Stimulated activated CD4-positive, alpha-beta T cell treated with anti-CD3 and anti-CD28 coated beads, Interleukin-12 subunit alpha, Interleukin-12 subunit beta, amount 100 ng/mL, for 4 hours (primary cell): ENCODE data around the gene BCCIP.

Source experiments
- DNase-seq: peaks from one replicate; pipeline ENCODE4 v3.0.0-alpha.2; 2020

The BCCIP gene

DNA sequence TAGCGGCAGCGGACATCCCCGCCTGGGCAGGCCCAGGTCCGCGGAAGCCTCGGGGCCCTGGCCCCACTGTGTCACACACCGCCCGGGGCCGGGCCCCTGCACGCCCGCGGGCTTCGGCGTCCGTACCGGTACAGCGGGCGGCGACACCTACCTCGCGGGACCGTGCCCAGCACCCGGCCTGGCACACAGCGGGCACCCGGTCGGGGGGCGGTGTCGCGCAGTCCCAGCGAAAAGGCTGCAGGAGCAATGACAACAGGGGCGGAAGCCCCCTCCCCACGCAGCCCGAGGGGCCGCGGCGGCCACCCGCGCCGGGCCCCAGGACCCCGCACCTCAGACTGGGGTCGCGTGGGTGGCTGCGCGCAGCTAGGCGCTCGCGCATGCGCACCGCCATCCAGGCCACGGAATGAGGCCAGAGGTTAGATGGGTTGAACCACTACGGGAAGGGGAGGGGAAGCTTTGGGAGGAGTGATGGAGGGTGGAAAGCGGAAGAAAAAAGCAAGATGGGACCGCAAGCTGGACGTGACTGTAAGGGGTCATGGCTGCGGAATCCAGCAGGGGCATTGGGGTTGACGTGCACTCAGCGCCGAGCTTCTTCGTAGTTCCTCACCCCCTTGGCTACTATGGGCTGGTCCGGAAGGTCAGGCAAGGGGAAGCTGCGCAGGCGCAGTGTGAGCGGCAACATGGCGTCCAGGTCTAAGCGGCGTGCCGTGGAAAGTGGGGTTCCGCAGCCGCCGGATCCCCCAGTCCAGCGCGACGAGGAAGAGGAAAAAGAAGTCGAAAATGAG is at the start of gene BCCIP, which contains the start of gene UROS:
TSS of gene BCCIP (plus strand) at position 669 of the 785 bp plus-strand sequence. CDS start at position 681, 12 bp downstream.
TSS of gene UROS (minus strand) at position 381 of the 785 bp plus-strand sequence. CDS start 6,759 bp downstream, outside the sequence.
- peak; percentile 88 for DNase-seq

DNA sequence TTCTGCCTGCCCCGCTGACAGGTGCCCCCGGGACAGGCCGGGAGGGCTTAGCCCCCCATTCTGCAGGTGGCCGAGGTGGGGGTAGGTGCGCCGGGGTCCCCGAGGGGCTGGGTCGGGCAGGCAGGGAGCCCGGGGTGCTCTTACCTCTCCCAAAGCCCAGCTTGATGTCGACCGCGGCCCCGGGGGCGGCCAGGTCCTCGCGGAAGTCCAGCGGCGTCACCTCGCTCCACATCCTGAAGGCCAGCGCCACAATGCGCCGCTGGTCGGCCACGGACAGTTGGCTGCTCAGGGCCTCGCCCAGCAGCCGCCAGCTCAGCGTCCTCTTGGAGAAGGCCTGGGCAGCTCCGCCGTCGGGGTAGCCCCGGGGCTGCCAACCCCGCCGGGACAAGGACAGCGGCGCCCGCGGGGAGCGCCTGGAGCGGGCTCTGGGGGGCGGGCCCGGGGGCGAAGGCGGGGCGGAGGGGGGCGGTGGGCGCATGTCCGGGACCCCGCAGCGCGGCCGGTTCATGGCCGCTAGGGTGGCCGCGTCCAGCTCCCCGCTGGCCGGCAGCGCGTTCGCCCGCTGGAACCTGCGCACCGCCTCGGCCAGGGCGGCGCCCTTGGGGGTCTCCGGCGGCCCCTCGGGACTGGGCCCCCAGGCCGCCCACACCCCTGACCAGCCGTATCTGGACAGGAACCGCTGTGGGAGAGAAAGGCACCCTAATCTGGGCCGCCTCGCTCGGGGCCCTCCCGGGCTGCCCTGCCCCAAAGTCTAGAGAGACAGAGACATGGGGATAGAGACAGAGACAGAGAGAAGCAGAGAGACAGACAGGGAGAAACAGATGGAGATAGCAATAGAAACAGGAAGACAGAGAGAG is 49.4 kb upstream of the BCCIP start:
- no peak for DNase-seq

DNA sequence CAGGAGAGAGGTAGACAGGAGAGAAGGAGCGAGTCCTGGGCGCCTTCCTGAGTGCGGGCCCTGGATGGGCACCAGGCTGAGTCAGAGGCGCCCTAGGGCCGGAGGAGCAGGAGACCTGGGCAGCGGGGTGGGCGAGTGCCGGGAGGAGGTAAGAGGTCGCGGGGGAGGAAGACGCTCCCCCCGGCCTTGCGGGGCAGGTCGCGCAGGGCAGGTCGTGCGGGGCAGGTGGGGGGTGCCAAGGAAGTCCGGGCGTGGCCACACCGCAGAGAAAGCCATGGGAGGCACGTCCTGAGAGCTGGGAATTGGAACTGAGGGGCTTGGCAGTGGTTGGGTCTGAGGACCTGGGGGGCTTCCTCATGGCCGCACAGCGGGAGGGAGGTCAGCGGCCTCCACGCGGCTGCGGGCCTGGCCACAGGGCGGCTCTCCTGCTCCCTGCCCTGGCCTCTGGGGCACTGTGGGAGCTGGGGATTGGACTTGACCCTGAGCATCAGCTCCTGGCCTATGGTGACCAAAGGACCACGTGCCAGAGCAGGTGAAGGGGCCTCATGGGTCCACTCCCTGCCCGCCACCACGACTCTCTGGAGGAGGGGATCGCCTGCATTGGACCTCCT is 48.7 kb upstream of the BCCIP start:
- no peak for DNase-seq

DNA sequence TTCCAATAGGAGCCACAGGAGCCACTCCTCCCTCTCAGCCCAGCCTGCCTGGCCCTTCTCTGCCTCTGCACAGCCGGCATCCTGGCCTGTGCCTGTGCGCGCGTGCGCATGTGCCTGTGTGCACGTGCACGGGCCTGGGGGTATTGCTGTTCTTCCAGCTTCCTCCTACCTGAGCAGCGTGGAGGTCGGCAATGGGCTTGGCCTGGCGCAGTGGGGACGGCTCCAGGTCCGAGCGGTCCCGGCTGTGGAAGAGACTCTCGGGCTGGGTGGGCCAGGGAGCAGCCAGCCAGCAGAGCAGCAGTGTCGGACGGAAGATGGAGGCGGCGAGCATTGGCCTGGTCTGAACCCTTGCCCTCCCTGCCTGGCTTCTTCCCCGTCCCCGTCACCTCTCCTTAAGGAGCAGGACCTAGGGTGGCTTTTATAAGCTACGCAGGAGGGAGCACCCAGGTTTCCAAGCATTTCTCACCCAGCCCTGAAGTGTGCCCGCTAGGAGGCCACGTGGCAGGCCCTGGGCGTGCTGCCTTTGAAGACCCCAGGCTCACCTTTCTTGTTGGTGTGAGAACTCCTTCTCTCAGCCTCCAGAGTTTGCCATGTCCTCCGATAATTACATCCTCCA is 47.7 kb upstream of the BCCIP start, which contains the start of gene MMP21:
TSS of gene MMP21 (minus strand) at position 331 of the 616 bp plus-strand sequence. CDS start at position 331, 0 bp downstream.
- DNase-seq = no peak

DNA sequence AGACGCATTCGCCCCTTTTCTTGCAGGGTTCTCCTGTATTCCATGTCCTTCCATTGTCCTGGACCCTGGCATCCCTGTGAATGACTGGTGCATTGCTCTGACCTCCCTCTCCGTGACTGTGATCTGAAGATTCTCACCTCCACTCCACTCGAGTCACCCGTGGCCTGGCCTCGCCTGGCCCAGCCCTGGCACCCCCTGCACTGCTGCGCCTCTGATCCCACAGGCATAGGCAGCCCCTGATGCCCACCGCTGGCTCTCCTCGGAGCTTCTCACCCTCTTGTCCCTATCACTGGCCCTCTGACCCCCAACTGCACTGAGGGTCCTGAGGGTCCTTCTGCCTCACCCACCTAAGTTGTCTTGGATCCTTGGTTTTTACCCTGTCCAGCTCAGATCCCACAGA is 45.5 kb upstream of the BCCIP start:
- no peak for DNase-seq

DNA sequence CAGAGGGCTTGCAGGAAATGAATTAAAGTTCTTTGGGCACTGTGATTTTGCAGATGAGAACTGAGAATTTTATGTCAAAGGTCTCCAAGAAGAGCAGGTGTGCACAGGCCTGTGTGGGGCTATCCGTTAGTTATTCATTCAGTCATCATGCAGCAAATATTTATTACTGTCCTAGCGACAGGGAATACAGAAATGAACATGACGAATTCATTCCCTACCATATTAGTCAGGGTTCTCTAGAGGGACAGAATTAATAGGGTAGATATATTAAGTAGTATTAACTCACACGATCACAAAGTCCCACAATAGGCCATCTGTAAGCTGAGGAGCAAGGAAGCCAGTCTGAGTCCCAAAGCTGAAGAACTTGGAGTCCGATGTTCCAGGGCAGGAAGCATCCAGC is 44.8 kb upstream of the BCCIP start:
- no peak for DNase-seq

DNA sequence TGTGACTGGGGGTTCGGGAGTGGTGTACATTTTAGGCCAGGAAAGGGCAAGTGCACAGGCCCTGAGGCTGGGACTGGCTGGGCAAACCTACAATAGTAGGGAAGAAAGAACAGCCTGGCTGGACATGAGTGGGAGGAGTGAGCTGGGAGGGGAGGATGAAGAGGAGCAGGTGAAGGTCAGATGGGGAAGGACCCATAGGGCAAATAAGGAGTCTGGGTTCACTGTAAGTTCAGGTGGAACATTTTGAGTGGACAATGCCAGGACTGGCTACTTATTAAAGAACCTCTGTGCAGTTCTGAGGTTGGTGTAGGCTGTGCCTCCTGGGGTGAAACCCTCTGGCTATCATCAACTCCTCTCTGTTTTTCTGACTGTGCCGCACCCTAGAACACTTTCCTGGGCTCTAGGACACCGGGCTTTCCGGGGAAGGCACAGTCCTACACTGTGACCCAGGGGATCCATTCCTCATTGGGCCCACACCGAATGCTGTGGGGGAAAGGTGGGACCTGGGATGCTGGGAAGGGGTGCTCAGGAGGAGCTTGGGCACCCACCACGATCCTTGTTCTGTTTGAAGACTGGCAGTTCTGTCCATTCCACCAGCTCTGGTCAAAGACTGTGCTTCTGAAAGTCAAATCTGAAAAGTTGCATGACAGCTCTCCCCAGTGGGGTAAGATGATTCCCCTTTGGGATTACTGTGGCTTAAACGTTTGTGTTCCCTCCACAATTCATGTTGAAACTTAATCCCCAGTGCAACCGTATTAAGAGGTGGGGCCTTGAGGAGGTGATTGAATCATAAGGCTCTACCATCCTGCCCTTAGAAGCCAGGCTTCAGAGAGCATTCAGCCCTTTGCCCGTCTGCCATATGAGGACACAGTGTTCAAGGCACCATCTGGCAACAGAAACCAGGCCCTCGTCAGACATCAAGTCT is 43.7 kb upstream of the BCCIP start:
- DNase-seq = no peak

DNA sequence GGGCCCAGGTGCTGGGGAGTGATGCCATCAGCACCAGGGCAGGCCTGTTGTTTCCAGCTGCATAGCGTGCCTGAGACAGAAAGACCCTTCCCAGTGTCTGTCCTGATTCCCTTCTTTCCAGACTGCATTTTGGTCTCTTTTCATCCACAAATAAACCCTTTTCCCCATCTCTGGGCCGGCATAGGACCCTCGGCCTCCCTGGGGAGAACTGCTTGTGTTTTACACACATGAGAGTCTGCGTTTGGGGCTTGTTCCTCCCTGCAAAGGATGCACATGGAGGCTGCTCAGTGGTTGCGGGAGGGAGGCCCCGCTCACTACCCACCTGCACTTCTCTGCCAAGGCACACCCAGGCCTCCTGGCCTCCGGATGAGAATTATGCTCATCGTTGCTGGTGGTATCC is 42.0 kb upstream of the BCCIP start:
- no peak for DNase-seq

DNA sequence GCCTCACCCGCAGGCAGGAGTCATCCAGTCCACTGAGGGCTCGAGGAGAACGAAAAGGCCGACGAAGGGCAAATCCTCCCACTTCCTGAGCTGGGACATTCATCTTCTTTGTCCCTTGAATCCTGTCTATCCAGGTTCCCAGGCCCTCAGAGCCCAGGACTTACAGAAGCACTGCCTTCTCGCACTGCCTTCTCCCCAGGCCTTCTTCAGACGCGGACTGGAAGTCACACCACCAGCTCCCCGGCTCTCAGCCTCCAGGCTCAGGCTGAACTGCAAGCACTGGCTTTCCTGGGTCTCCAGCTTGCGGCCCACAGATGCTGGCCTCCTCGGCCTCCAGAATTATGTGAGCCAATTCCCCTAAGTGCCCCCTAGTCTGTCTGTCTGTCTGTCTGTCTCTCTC is 41.3 kb upstream of the BCCIP start:
- DNase-seq = no peak

DNA sequence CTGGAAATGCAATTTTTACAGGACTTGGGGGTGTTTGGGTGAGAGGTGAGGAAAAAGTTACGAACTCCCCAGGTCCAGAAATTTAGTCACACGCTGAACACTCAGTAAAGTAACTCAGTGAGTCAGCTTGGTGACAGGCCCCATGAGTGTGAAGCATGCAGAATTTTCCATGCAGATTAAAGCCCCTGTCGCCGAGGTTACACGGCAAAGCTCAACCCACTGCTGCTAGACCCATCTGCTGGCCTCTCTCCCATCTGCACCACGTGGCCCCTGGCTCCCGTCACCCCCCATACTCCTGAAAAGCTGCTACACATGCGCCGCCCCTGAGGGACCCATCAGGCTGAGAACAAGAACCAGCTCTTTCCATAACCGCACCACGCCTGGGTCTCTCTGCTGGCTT is 40.7 kb upstream of the BCCIP start:
- no peak for DNase-seq

DNA sequence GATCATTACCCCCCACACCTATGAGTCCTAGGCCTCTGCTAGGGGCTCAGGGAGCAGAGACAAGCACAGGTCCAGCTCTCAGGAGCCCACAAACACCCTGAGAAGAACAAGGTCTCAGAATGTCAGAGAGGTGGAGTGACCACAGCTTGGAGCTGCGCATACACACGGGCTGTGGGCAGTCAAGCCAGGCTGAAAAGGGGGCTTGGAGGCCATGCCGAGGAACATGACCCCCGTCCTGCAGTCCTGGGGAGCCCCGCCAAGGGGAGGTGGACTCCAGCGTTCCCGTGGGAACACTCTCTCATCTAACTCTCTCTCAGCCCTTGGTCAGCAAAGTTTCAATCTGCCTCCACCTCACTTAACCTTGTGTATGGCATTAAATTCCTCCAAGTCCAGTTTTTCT is 39.9 kb upstream of the BCCIP start:
- DNase-seq = no peak

DNA sequence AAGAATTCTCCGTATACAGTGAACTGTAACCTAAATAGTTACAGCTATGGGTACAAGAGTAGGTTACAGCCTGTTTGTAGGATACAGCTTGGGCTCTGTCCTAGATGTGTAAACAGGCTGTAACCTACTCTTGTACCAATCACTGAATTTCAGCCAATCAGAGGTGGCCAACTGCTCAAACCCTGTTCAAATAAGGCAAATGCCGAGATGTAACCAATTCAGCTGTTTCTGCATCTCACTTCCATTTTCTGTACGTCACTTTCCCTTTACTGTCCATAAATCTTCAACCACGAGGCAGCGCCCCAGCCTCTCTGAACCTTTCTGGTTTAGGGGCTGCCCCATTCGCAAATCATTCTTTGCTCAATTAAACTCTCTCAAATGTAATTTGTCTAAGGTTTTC is 39.4 kb upstream of the BCCIP start:
- no peak for DNase-seq

DNA sequence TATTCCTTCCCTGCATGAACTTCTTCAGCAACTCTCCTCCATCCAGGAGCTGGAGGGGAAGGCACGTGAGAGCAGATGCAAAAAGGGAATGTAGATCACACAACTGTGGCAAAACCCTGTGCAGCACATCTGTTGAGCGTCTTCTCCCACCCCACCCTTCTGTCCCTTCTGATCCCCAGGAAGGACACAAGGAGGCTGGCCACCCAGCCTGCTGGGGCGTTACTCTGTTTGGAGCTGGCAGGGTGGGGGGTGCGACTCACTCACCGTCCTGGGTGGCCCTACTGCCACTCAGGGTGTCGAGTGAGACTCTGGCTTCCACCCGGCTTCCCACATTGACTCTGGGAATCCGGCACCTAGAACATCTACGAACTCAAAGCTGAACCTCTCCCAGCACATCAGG is 37.6 kb upstream of the BCCIP start:
- DNase-seq = no peak

DNA sequence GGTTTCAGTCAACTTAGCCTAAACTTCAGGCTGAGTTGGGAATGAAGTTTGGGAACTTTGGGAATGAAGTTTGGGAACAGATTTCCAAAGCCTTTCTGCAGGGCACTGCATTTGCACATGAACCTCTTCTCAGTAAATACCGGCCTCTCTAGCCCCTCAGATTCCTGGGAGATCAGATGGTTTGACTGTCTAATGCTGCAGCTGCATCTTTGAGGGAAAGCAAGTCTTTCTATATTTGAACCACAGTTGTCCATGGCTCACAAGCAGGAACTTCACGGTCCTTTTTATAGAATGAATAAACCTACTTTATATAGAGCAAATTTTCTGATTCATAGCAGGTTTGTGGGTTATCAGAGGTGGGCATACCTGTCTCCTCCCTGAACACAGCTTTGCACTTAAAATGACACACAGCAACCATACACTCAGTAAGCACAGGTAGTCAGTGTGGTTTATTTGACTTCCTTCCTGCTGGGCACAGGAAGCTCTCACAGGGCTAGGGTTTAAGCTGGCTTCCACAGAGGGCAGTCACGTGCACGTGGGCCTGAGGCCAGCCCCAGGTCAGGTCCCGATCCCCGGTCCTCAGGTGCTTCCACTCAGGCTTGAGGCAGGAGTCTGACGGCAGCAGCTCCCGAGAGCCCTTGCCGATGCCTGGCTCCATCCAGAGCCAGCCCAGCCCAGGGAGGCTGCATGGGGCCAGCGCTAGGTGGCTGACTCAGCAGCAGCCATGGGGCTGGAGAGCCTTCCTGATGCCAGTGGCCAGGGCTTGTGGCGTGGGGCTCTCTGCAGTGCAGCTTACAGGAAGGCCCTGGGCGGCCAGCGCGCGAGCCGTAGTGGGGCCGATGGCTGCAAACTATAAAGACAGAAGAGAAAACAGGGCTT is 35.0 kb upstream of the BCCIP start:
- DNase-seq = no peak

DNA sequence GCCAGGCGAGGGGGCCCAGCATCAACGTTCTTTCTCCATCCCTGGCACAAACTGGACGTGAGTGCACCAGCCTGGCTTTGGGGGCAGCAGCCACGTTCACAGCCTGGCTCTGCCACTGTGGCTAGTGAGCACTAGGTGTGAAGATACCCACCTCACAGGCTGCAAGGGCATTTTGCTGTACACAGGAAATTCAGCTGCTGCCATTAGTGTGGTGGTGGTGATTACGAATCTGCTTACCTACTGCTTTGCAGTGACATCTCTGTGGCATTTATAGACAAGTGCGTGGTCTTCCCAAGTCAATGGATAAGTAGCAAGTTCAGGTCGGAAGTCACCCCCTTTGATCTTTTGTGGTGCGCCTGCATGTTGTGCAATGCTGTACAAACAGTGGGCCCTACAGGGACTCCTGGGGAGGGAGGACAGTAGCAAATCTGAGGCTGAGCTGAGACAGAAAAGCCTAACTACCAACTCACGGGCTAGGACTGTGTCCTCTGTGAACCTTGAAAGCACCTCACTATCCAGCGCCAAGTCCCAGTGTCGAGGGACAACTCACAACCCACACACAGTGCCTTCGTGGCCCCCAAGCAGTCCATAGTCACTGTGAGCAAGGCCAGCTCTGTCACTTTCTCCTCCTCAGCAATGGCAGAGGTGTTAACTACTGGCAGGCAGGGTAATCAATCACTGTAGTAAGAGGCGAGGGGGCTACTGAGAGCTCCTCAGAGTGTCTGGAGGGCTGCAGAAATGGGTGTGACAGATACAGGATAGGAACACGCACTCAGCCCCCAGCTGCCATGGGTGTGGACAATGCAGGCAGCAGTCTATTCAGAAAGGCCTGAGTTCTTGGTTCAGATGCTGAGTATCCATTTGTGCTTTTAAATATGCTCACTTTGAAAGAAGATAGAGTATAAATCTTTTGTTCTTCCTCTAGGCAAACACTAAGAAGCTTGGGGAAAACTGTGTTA is 30.7 kb upstream of the BCCIP start:
- DNase-seq = no peak

DNA sequence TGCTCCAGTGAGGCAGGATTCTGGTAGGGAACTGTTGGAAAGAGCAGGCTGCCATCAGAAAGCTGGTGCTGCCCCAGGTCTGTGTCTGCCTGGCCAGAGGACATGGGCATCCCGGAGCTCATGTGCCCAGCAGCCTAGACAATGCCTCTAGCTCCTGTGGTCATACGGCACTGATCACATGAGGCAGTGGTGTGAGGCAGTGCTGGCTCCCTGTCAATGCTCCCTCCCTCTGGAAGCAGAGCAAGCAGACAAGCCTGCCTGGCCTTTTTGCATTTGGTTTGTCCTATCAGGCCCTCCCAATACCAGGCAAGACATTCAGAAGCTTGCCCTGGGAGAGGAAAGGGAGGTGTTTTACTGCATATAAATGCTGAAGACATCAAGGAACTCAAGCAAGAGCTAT is 28.2 kb upstream of the BCCIP start:
- no peak for DNase-seq

DNA sequence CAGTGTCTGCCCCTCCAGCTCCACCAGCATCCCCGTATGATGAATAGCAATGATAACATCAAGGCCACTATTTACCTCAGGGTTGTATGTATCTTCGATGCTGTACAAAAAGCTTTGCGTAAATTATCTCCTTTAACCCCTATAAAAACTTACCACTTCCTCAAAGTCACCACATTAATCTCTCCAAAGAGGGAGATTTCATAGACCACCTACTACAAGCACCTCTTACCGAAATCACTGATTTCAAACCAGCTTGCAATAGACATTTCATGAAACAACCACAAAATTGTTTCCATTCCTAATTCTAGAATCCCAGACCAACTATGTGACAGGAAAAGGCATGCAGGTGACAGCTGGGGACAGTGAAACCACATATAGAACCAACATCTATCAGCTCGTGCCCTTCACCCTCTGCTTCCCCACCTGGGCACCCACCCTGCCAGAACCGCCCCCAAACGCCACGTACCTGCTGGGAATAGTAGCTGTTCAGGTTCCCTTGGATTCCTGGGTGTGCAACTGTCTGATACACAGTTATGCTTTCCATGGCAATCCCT is 27.6 kb upstream of the BCCIP start:
- no peak for DNase-seq

DNA sequence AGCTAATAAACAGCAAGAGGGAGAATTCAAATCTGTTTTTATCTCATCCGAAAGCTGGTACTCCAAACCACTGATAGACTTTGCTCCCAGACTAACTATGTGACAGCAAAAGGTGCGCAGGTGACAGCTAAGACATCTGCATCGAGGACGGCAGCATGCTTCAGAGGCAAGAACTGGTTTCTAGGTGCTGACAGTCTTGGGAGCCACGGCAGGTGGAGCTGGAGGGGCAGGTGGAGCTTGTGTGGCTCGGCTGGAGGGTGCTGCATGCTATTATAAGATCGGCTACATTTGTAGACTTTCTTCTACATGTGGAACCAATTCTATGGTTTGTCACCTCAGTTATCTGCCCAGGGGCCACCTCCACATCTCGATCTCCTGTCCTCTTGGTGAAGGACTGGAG is 25.9 kb upstream of the BCCIP start:
- DNase-seq = no peak

DNA sequence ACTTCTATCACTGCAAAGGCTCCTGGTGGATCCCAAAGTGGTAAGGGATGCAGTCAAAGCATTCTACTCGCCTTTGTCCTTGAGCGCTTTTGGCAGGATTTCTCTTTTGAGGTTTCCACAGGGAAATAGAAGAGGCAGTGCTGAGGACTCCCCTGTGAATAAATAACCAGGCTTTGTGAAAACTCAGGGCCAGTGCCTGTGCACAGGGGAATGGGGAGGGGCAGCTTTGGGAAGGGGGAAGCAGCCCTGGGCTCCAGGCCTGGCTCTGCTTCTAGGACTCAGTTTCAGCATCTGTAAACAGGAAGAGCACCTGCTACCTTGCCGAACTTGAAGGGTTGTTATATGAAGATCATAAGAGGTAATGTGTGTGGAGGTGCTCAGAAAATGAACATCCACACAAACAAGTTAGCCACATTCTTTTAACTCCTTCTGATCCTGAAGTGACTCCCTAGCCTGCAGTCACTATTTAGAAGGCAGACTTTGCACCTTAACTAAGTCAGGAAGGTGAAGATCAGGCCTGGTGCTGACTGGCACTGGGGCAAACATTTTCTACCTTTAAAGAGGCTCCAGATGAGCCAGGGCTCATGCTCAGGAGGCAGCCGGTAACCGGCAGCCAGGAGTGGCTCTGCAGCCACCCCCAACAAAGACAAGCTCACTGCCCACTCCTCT is 25.2 kb upstream of the BCCIP start:
- no peak for DNase-seq
